Uterus (tissue), 4 donors: ENCODE measurements around the gene FOXM1. TPM values are rescaled to one million over a fixed set of nuclear protein-coding genes. Genes with fewer than 3 reads are reported as not detected.

Source experiments
- DNase-seq, 2 donors: peaks; one replicate each; pipeline ENCODE4 v3.0.0-alpha.2; 2019 to 2020
- H3K27ac ChIP-seq, 2 donors: fragments of 200-600 bp; sonication (generic); 1 replicate in 1 of 2; 2 replicates in 1 of 2; pipeline ENCODE4 v1.5.1; 2016 to 2018
- H3K27me3 ChIP-seq, 2 donors: fragments of 200-600 bp; sonication (generic); one replicate each; pipeline ENCODE4 v1.5.1; 2018 to 2019; ENCODE audit warnings: control low read depth in 1 of 2
- H3K36me3 ChIP-seq, 2 donors: fragments of 200-600 bp; sonication (generic); one replicate each; pipeline ENCODE4 v1.5.1; 2019; ENCODE audit warnings: control low read depth in 1 of 2
- H3K4me1 ChIP-seq, 2 donors: fragments of 200-600 bp; sonication (generic); one replicate each; pipeline ENCODE4 v1.5.1; 2018 to 2019; ENCODE audit warnings: control low read depth in 1 of 2
- H3K4me3 ChIP-seq, 2 donors: fragments of 200-600 bp; sonication (generic); 1 replicate in 1 of 2; 2 replicates in 1 of 2; pipeline ENCODE4 v1.5.1; 2018 to 2019; ENCODE audit warnings: mild to moderate bottlenecking in 1 of 2
- H3K9me3 ChIP-seq, 2 donors: fragments of 200-600 bp; sonication (generic); one replicate each; pipeline ENCODE4 v1.5.1; 2019; ENCODE audit warnings: control low read depth in 1 of 2
- CTCF ChIP-seq, 4 experiments: fragments of 200-600 bp in 2 of 4; fragments of 450-650 bp in 2 of 4; sonication (generic) in 2 of 4; IDR thresholded peaks; one replicate each; pipeline ENCODE4 v1.5.1; 2016 to 2019; ENCODE audit warnings: antibody characterized with exemption in 4 of 4, mild to moderate bottlenecking in 2 of 4, moderate library complexity in 1 of 4
- POLR2A ChIP-seq, 2 donors: fragments of 450-650 bp; IDR thresholded peaks; one replicate each; pipeline ENCODE4 v1.6.1; 2016; ENCODE audit warnings: antibody characterized with exemption in 2 of 2, mild to moderate bottlenecking in 1 of 2, moderate library complexity in 1 of 2
- intact Hi-C: fragments of 100-400 bp; cut with DNase I; formaldehyde crosslinking; loops from one replicate; pipeline ENCODE4 v1.15.1; 2023; ENCODE audit warnings: low total_unique reads
- total RNA-seq, 4 donors: library from RNA; depleted of rRNA in 3 of 4; stranded (reverse); fragments of >200 nt in 3 of 4; gene quantifications; one replicate each; pipeline versions ENCODE4 v1.1.0 to v1.2.4, GENCODE V29; 2014 to 2023
- donor health status: DM: yes; HTN: yes; CAD: no.

The FOXM1 gene
- total RNA-seq, 4 donors from 2014 or later: 9.6 TPM; not detected in 3

GRCh38 chr12:2812290-2813213 is 64.4 kb downstream of the FOXM1 start, which contains the start of gene ITFG2:
TSS of gene ITFG2 (plus strand) at chr12:2812668. CDS start at chr12:2812761, 93 bp downstream.
- H3K4me1 ChIP-seq: peaks cover 5 to 12% of the 10 kb centered on the region in 2 donors
- H3K27me3 ChIP-seq: no peaks in the 10 kb centered on the region
- peak; percentile 97 to 99 for DNase-seq
- H3K27ac ChIP-seq: peak within 1 kb of the TSS; percentile 85 to 92
- peak within 1 kb of the TSS; percentile 69 to 79 for H3K4me3 ChIP-seq
- intact Hi-C loops: no loop called here
- no peaks in the 10 kb centered on the region for H3K36me3 ChIP-seq
- peak in 1 of 2 donors; percentile 83 for TF ChIP-seq POLR2A (IDR thresholded peaks at IDR 0.05)
- TF ChIP-seq CTCF (IDR thresholded peaks at IDR 0.05): peak in 1 of 4 experiments; percentile 34
- H3K9me3 ChIP-seq: no peaks in the 10 kb centered on the region

GRCh38 chr12:2811801-2812200 is 65.2 kb downstream of the FOXM1 start:
- no peaks in the 10 kb centered on the region for H3K9me3 ChIP-seq
- DNase-seq: no peak
- H3K27ac ChIP-seq: peak overlapping the region; percentile 85 to 92
- peak overlapping the region; percentile 69 to 79 for H3K4me3 ChIP-seq
- TF ChIP-seq POLR2A (IDR thresholded peaks at IDR 0.05) (no peak), CTCF (IDR thresholded peaks at IDR 0.05) (no peak)
- H3K36me3 ChIP-seq: no peaks in the 10 kb centered on the region
- H3K4me1 ChIP-seq: peaks cover 5 to 12% of the 10 kb centered on the region in 2 donors
- H3K27me3 ChIP-seq: no peaks in the 10 kb centered on the region
- intact Hi-C loops: no loop called here

Other genes with a start within 250 kb of the FOXM1 start
- 10 to 100 TPM in 3 of 4 donors, 1 to 10 TPM in 1; 8.5 to 59.0 (median 36.7) TPM for gene FKBP4, start 82.2 kb downstream of the FOXM1 start, total RNA-seq
- gene ITFG2, start 64.5 kb downstream of the FOXM1 start, total RNA-seq: 10 to 100 TPM; 30.5 to 92.6 (median 35.0) TPM
- gene NRIP2, start 42.1 kb downstream of the FOXM1 start, total RNA-seq: 10 to 100 TPM in 1 of 4 donors, 1 to 10 TPM in 3; 2.4 to 10.5 (median 7.0) TPM
- not detected for gene TEX52, start 20.1 kb downstream of the FOXM1 start, total RNA-seq
- 10 to 100 TPM in 3 of 4 donors, 1 to 10 TPM in 1; 1.2 to 26.3 (median 12.4) TPM for gene RHNO1, start within 50 bp of the FOXM1 start, total RNA-seq
- gene TULP3, start 13.7 kb upstream of the FOXM1 start, total RNA-seq: 10 to 100 TPM in 3 of 4 donors, 1 to 10 TPM in 1; 7.2 to 38.7 (median 29.4) TPM
- gene TEAD4, start 82.2 kb upstream of the FOXM1 start, total RNA-seq: 10 to 100 TPM in 2 of 4 donors, 1 to 10 TPM in 2; 1.3 to 33.8 (median 14.9) TPM
- gene TSPAN9, start 200.2 kb upstream of the FOXM1 start, total RNA-seq: 100 to 1,000 TPM in 1 of 4 donors, 10 to 100 TPM in 3; 47.9 to 106 (median 65.1) TPM